ENCODE data around the gene PYCARD. TPM values are rescaled to one million over a fixed set of nuclear protein-coding genes. Genes with fewer than 3 reads are reported as not detected.

Gene PYCARD
- total and polyA plus RNA-seq, 10 of the 15 experiments (the other 5 are each of a cell fraction or from before 2014, with no cell fraction given): 5.1 to 106 (median 45.9) TPM

DNA sequence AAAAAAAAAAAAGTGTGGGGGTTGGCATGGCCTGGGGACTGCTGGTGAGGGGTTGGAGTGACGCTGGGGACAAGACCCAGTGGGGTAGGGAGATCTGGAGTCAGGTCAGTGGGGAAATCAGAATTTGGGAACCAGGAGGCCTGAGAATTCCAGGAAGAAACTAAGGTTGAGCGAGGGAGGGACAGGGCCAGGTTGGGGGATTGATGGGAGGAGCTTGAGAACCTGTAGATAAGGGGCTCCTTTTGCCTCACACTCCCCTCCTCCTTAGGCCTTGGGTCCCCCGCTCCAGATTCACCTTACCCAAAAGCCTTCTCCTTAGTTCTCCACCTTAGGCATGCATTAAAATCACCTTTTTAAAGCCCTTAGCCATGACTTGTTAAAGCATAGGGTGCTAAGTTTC lies 22.6 kb upstream of the PYCARD start:
- no peak overlapping the region for H2AFZ ChIP-seq (ENCODE audit: control insufficient read depth, low read depth, low read length)
- no peak for TF ChIP-seq DPF2 (IDR thresholded peaks at IDR 0.05)
- no peak for TF ChIP-seq CBX5 (IDR thresholded peaks at IDR 0.05; ENCODE audit: low read depth)
- no peak for TF ChIP-seq SREBF1 (IDR thresholded peaks at IDR 0.05; ENCODE audit: low read length)
- TF ChIP-seq, protein P1, sequence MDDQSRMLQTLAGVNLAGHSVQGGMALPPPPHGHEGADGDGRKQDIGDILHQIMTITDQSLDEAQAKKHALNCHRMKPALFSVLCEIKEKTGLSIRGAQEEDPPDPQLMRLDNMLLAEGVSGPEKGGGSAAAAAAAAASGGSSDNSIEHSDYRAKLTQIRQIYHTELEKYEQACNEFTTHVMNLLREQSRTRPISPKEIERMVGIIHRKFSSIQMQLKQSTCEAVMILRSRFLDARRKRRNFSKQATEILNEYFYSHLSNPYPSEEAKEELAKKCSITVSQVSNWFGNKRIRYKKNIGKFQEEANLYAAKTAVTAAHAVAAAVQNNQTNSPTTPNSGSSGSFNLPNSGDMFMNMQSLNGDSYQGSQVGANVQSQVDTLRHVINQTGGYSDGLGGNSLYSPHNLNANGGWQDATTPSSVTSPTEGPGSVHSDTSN (IDR thresholded peaks at IDR 0.05; ENCODE audit: insufficient replicate concordance, low read depth, low read length): no peak
- TF ChIP-seq SRF (IDR thresholded peaks at IDR 0.05; ENCODE audit: low read depth in 2 of 2, low read length in 2 of 2): no peak
- no peak for TF ChIP-seq POLR2A (IDR thresholded peaks at IDR 0.05; ENCODE audit: low read depth, low read length)
- TF ChIP-seq, protein P2, sequence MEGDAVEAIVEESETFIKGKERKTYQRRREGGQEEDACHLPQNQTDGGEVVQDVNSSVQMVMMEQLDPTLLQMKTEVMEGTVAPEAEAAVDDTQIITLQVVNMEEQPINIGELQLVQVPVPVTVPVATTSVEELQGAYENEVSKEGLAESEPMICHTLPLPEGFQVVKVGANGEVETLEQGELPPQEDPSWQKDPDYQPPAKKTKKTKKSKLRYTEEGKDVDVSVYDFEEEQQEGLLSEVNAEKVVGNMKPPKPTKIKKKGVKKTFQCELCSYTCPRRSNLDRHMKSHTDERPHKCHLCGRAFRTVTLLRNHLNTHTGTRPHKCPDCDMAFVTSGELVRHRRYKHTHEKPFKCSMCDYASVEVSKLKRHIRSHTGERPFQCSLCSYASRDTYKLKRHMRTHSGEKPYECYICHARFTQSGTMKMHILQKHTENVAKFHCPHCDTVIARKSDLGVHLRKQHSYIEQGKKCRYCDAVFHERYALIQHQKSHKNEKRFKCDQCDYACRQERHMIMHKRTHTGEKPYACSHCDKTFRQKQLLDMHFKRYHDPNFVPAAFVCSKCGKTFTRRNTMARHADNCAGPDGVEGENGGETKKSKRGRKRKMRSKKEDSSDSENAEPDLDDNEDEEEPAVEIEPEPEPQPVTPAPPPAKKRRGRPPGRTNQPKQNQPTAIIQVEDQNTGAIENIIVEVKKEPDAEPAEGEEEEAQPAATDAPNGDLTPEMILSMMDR (IDR thresholded peaks at IDR 0.05 in 2 of 3, conservative IDR thresholded peaks at IDR 0.05 in 1 of 3; ENCODE audit: control insufficient read depth in 2 of 3, extremely low read depth in 1 of 3, insufficient read depth in 1 of 3, low read depth in 3 of 3, low read length in 3 of 3): no peak
- TF ChIP-seq ATF7 (IDR thresholded peaks at IDR 0.05; ENCODE audit: low read depth): no peak
- TF ChIP-seq FOS (IDR thresholded peaks at IDR 0.05; ENCODE audit: borderline replicate concordance, extremely low read depth, insufficient read length): no peak
- TF ChIP-seq, protein P3, sequence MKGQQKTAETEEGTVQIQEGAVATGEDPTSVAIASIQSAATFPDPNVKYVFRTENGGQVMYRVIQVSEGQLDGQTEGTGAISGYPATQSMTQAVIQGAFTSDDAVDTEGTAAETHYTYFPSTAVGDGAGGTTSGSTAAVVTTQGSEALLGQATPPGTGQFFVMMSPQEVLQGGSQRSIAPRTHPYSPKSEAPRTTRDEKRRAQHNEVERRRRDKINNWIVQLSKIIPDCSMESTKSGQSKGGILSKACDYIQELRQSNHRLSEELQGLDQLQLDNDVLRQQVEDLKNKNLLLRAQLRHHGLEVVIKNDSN (IDR thresholded peaks at IDR 0.05; ENCODE audit: borderline replicate concordance, extremely low read length, insufficient read depth, low read depth, low read length): no peak
- no peak for TF ChIP-seq IKZF1 (conservative IDR thresholded peaks at IDR 0.05)
- TF ChIP-seq ZNF207 (IDR thresholded peaks at IDR 0.05; ENCODE audit: borderline replicate concordance): no peak
- TF ChIP-seq ASH2L (IDR thresholded peaks at IDR 0.05; ENCODE audit: borderline replicate concordance, low read depth): no peak
- no peak for TF ChIP-seq SMARCA5 (IDR thresholded peaks at IDR 0.05)
- no peak for TF ChIP-seq POU2F2 (IDR thresholded peaks at IDR 0.05; ENCODE audit: borderline replicate concordance, low read depth, low read length)
- TF ChIP-seq, protein P4, sequence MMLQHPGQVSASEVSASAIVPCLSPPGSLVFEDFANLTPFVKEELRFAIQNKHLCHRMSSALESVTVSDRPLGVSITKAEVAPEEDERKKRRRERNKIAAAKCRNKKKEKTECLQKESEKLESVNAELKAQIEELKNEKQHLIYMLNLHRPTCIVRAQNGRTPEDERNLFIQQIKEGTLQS (IDR thresholded peaks at IDR 0.05; ENCODE audit: borderline replicate concordance, extremely low read depth, low read depth, low read length): no peak
- TF ChIP-seq ZNF384 (IDR thresholded peaks at IDR 0.05; ENCODE audit: borderline replicate concordance, low read depth, low read length): no peak
- TF ChIP-seq, protein P5, sequence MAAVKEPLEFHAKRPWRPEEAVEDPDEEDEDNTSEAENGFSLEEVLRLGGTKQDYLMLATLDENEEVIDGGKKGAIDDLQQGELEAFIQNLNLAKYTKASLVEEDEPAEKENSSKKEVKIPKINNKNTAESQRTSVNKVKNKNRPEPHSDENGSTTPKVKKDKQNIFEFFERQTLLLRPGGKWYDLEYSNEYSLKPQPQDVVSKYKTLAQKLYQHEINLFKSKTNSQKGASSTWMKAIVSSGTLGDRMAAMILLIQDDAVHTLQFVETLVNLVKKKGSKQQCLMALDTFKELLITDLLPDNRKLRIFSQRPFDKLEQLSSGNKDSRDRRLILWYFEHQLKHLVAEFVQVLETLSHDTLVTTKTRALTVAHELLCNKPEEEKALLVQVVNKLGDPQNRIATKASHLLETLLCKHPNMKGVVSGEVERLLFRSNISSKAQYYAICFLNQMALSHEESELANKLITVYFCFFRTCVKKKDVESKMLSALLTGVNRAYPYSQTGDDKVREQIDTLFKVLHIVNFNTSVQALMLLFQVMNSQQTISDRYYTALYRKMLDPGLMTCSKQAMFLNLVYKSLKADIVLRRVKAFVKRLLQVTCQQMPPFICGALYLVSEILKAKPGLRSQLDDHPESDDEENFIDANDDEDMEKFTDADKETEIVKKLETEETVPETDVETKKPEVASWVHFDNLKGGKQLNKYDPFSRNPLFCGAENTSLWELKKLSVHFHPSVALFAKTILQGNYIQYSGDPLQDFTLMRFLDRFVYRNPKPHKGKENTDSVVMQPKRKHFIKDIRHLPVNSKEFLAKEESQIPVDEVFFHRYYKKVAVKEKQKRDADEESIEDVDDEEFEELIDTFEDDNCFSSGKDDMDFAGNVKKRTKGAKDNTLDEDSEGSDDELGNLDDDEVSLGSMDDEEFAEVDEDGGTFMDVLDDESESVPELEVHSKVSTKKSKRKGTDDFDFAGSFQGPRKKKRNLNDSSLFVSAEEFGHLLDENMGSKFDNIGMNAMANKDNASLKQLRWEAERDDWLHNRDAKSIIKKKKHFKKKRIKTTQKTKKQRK (IDR thresholded peaks at IDR 0.05; ENCODE audit: low read depth, low read length): no peak
- no peak for TF ChIP-seq ZNF274 (IDR thresholded peaks at IDR 0.05; ENCODE audit: insufficient read depth, insufficient read length)
- ChIA-PET SMC1A (ENCODE audit: uncharacterized antibody, unreplicated experiment) (no interaction called here), CTCF (no interaction called here), RAD21 (ENCODE audit: unreplicated experiment) (no interaction called here), POLR2A (no interaction called here)
- DNase-seq (ENCODE audit: low read depth, low spot score) (no peak), ATAC-seq (no peak), FAIRE-seq (no peak)
- 57% methylated on average over 3 of the region's 3 CpGs for WGBS (ENCODE audit: insufficient coverage, insufficient replicate concordance, low lambda C conversion rate, missing lambda C conversion rate)
- no peaks in the 10 kb centered on the region for H3K4me1 ChIP-seq (ENCODE audit: control insufficient read depth, insufficient read depth, low read length)
- intact Hi-C loops (cut with micrococcal nuclease; ENCODE audit: unreplicated experiment) (no loop called here), in situ Hi-C loops (cut with MboI) (no loop called here)
- H3K27me3 ChIP-seq (replicated peaks in 1 of 2; ENCODE audit: control insufficient read depth in 2 of 2, insufficient read depth in 2 of 2, low read length in 1 of 2): no peaks in the 10 kb centered on the region
- BruUV-seq (replicated peaks): no TSS peak
- H3K4me2 ChIP-seq (ENCODE audit: control insufficient read depth, insufficient read depth): no peak overlapping the region
- no peaks in the 10 kb centered on the region for H4K20me1 ChIP-seq (ENCODE audit: control insufficient read depth, insufficient read depth)
- H3K4me3 ChIP-seq: no peak overlapping the region
- H3K9ac ChIP-seq (ENCODE audit: control insufficient read depth, insufficient read depth, low read length): no peak overlapping the region
- H3K9me3 ChIP-seq (replicated peaks; ENCODE audit: control insufficient read depth, insufficient read depth, low read length): no peaks in the 10 kb centered on the region
- no peaks in the 10 kb centered on the region for H3K36me3 ChIP-seq (ENCODE audit: control insufficient read depth in 2 of 2, insufficient read depth in 2 of 2, low read length in 1 of 2)
- H3K79me2 ChIP-seq (ENCODE audit: control insufficient read depth, insufficient read depth, low read length): no peaks in the 10 kb centered on the region
- H3K27ac ChIP-seq (ENCODE audit: control insufficient read depth, insufficient read depth): no peak overlapping the region
